OCI-M2 (cell line): ENCODE measurements around the gene DCDC1.

ENCODE experiments used
- DNase-seq: peaks from one replicate; lab custom pipeline; 2025; ENCODE audit not compliant: unreplicated experiment; lab: John Stamatoyannopoulos, UW

The DCDC1 gene

GRCh38 chr11:31233425-31233824, 136.1 kb downstream of the DCDC1 start:
- no peak for DNase-seq

GRCh38 chr11:31231601-31232000, 137.9 kb downstream of the DCDC1 start:
- DNase-seq = no peak

- no peak for DNase-seq
These were observed 150.7 kb downstream of the DCDC1 start for GRCh38 chr11:31218847-31219246.

GRCh38 chr11:31214372-31214771, 155.2 kb downstream of the DCDC1 start:
- DNase-seq = no peak

- DNase-seq = no peak
These were observed 170.2 kb downstream of the DCDC1 start for GRCh38 chr11:31199378-31199777.

- no peak for DNase-seq
These were observed 195.4 kb downstream of the DCDC1 start for GRCh38 chr11:31173926-31174680.

GRCh38 chr11:31160504-31161422, 208.8 kb downstream of the DCDC1 start:
- DNase-seq = no peak

GRCh38 chr11:31150841-31151240, 218.7 kb downstream of the DCDC1 start:
- no peak for DNase-seq

- DNase-seq = no peak
These were observed 219.5 kb downstream of the DCDC1 start for GRCh38 chr11:31150011-31150410.

- DNase-seq = no peak
These were observed 227.8 kb downstream of the DCDC1 start for GRCh38 chr11:31141789-31142188.

- DNase-seq = no peak
These were observed 230.1 kb downstream of the DCDC1 start for GRCh38 chr11:31139479-31139878.

GRCh38 chr11:31132531-31133421, 236.8 kb downstream of the DCDC1 start:
- DNase-seq = no peak

GRCh38 chr11:31131760-31132159, 237.8 kb downstream of the DCDC1 start:
- no peak for DNase-seq

GRCh38 chr11:31127290-31127689, 242.2 kb downstream of the DCDC1 start:
- no peak for DNase-seq

- DNase-seq = no peak
These were observed 249.1 kb downstream of the DCDC1 start for GRCh38 chr11:31120428-31120827.

GRCh38 chr11:31118566-31118965, 251.0 kb downstream of the DCDC1 start:
- DNase-seq = no peak

GRCh38 chr11:31117038-31117437, 252.5 kb downstream of the DCDC1 start:
- DNase-seq = no peak

- no peak for DNase-seq
These were observed 255.1 kb downstream of the DCDC1 start for GRCh38 chr11:31114442-31114841.

- DNase-seq = no peak
These were observed 258.7 kb downstream of the DCDC1 start for GRCh38 chr11:31110830-31111229.

GRCh38 chr11:31109446-31109845, 260.1 kb downstream of the DCDC1 start:
- DNase-seq = no peak

- no peak for DNase-seq
These were observed 261.9 kb downstream of the DCDC1 start for GRCh38 chr11:31107649-31108048.
